Esophagus squamous epithelium (tissue), 4 donors: Measurements from ENCODE around the gene ROMO1.

Experiments used
- POLR2A ChIP-seq, 4 donors: fragments of 450-650 bp; IDR thresholded peaks; one replicate each; pipeline ENCODE4 v1.6.1; 2017; ENCODE audit warnings: antibody characterized with exemption in 4 of 4, mild to moderate bottlenecking in 4 of 4, moderate library complexity in 3 of 4
- TF ChIP-seq, protein P1 (sequence below), 6 experiments: fragments of 450-650 bp in 4 of 6; fragments of 200-600 bp in 2 of 6; sonication (generic) in 2 of 6; IDR thresholded peaks; one replicate each; pipeline ENCODE4 v1.5.1; 2016 to 2019; ENCODE audit warnings: antibody characterized with exemption in 6 of 6, mild to moderate bottlenecking in 4 of 6, moderate library complexity in 4 of 6

- TF ChIP-seq, protein P1, sequence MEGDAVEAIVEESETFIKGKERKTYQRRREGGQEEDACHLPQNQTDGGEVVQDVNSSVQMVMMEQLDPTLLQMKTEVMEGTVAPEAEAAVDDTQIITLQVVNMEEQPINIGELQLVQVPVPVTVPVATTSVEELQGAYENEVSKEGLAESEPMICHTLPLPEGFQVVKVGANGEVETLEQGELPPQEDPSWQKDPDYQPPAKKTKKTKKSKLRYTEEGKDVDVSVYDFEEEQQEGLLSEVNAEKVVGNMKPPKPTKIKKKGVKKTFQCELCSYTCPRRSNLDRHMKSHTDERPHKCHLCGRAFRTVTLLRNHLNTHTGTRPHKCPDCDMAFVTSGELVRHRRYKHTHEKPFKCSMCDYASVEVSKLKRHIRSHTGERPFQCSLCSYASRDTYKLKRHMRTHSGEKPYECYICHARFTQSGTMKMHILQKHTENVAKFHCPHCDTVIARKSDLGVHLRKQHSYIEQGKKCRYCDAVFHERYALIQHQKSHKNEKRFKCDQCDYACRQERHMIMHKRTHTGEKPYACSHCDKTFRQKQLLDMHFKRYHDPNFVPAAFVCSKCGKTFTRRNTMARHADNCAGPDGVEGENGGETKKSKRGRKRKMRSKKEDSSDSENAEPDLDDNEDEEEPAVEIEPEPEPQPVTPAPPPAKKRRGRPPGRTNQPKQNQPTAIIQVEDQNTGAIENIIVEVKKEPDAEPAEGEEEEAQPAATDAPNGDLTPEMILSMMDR (IDR thresholded peaks at IDR 0.05): no peak
- TF ChIP-seq POLR2A (IDR thresholded peaks at IDR 0.05): no peak
Observed at GRCh38 chr20:35653430-35653734, 45.8 kb upstream of the ROMO1 start.
